MM.1S (cell line): Measurements from ENCODE around the gene KBTBD7.

Source experiments
- DNase-seq: peaks from one replicate; pipeline ENCODE4 v3.0.0-alpha.2; 2015
- H2AFZ ChIP-seq: fragments of 300-600 bp; sonication (generic); 2 replicates; pipeline ENCODE4 v1.6.0; 2016; ENCODE audit warnings: antibody characterized with exemption, low read length
- H3F3A ChIP-seq: fragments of 300-600 bp; sonication (generic); 2 replicates; pipeline ENCODE4 v1.6.1; 2016; ENCODE audit warnings: mild to moderate bottlenecking, antibody characterized with exemption, low read length, moderate library complexity, mixed read lengths; ENCODE audit not compliant: insufficient read depth
- H3K27ac ChIP-seq: fragments of 300-600 bp; sonication (generic); 2 replicates; pipeline ENCODE4 v1.5.1; 2016; ENCODE audit warnings: mild to moderate bottlenecking, low read length
- H3K27me3 ChIP-seq: fragments of 300-600 bp; sonication (generic); replicated peaks from 2 replicates; pipeline ENCODE4 v1.6.0; 2016; ENCODE audit warnings: low read length; ENCODE audit not compliant: insufficient read depth
- H3K36me3 ChIP-seq: fragments of 300-600 bp; sonication (generic); replicated peaks from 2 replicates; pipeline ENCODE4 v1.6.1; 2016; ENCODE audit warnings: mild to moderate bottlenecking, low read length, mixed read lengths; ENCODE audit not compliant: insufficient read depth
- H3K4me1 ChIP-seq: fragments of 300-600 bp; sonication (generic); 2 replicates; pipeline ENCODE4 v1.6.1; 2016; ENCODE audit warnings: low read length, mixed read lengths
- H3K4me2 ChIP-seq: fragments of 300-600 bp; sonication (generic); 2 replicates; pipeline ENCODE4 v1.6.0; 2016; ENCODE audit warnings: low read depth, low read length
- H3K4me3 ChIP-seq: fragments of 300-600 bp; sonication (generic); 2 replicates; pipeline ENCODE4 v1.5.1; 2016; ENCODE audit warnings: low read length, mixed read lengths
- H3K79me2 ChIP-seq: fragments of 300-600 bp; sonication (generic); 2 replicates; pipeline ENCODE4 v1.6.1; 2016; ENCODE audit warnings: mixed run types, low read length, mixed read lengths
- H3K9ac ChIP-seq: fragments of 300-600 bp; sonication (generic); 2 replicates; pipeline ENCODE4 v1.6.1; 2016; ENCODE audit warnings: low read length, mixed read lengths
- H3K9me2 ChIP-seq: fragments of 300-600 bp; sonication (generic); replicated peaks from 2 replicates; pipeline ENCODE4 v1.6.1; 2016; ENCODE audit warnings: mild to moderate bottlenecking, low read length, mixed read lengths; ENCODE audit not compliant: insufficient read depth
- H3K9me3 ChIP-seq: fragments of 300-600 bp; sonication (generic); replicated peaks from 2 replicates; pipeline ENCODE4 v1.6.1; 2016; ENCODE audit warnings: mild to moderate bottlenecking, low read length, mixed read lengths; ENCODE audit not compliant: insufficient read depth
- H4K20me1 ChIP-seq: fragments of 300-600 bp; sonication (generic); 2 replicates; pipeline ENCODE4 v1.6.1; 2016; ENCODE audit warnings: mild to moderate bottlenecking, low read length, moderate library complexity, mixed read lengths; ENCODE audit not compliant: insufficient read depth
- CTCF ChIP-seq: fragments of 300-600 bp; sonication (generic); IDR thresholded peaks from 2 replicates; pipeline ENCODE4 v1.5.1; 2016; ENCODE audit warnings: antibody characterized with exemption, low read length, mixed read lengths
- EZH2 ChIP-seq: fragments of 300-600 bp; sonication (generic); optimal IDR thresholded peaks from 2 replicates; pipeline ENCODE3; 2017; ENCODE audit warnings: low read depth, mild to moderate bottlenecking, antibody characterized with exemption, low read length, mixed read lengths
- EZH2phosphoT487 ChIP-seq: fragments of 300-600 bp; sonication (generic); IDR thresholded peaks from 2 replicates; pipeline ENCODE4 v1.6.1; 2018; ENCODE audit warnings: antibody characterized with exemption, low read length

KBTBD7 gene

GRCh38 chr13:41182231-41182630, 12.1 kb downstream of the KBTBD7 start:
- H3K9ac ChIP-seq: no peak overlapping the region
- no peaks in the 10 kb centered on the region for H3K4me1 ChIP-seq
- no peaks in the 10 kb centered on the region for H3K27me3 ChIP-seq
- H4K20me1 ChIP-seq: no peaks in the 10 kb centered on the region
- no peak for DNase-seq
- H3K27ac ChIP-seq: no peak overlapping the region
- H3K4me2 ChIP-seq: no peak overlapping the region
- H3K4me3 ChIP-seq: no peak overlapping the region
- H3K36me3 ChIP-seq: no peaks in the 10 kb centered on the region
- no peaks in the 10 kb centered on the region for H3K79me2 ChIP-seq
- TF ChIP-seq CTCF (no peak), EZH2phosphoT487 (no peak), EZH2 (no peak)
- H3K9me2 ChIP-seq: no peaks in the 10 kb centered on the region
- H2AFZ ChIP-seq: no peak overlapping the region
- no peaks in the 10 kb centered on the region for H3F3A ChIP-seq
- no peaks in the 10 kb centered on the region for H3K9me3 ChIP-seq

GRCh38 chr13:41179593-41180250, 14.6 kb downstream of the KBTBD7 start:
- no peaks in the 10 kb centered on the region for H3K9me2 ChIP-seq
- no peak overlapping the region for H3K4me3 ChIP-seq
- no peaks in the 10 kb centered on the region for H3K27me3 ChIP-seq
- TF ChIP-seq CTCF (no peak), EZH2 (no peak), EZH2phosphoT487 (no peak)
- no peaks in the 10 kb centered on the region for H3K79me2 ChIP-seq
- H3K9ac ChIP-seq: no peak overlapping the region
- H3K4me2 ChIP-seq: no peak overlapping the region
- H3F3A ChIP-seq: no peaks in the 10 kb centered on the region
- no peak overlapping the region for H3K27ac ChIP-seq
- no peaks in the 10 kb centered on the region for H3K36me3 ChIP-seq
- H3K9me3 ChIP-seq: no peaks in the 10 kb centered on the region
- H4K20me1 ChIP-seq: no peaks in the 10 kb centered on the region
- no peak for DNase-seq
- H3K4me1 ChIP-seq: no peaks in the 10 kb centered on the region
- H2AFZ ChIP-seq: no peak overlapping the region

- H3K36me3 ChIP-seq: no peaks in the 10 kb centered on the region
- H4K20me1 ChIP-seq: no peaks in the 10 kb centered on the region
- H3K9me2 ChIP-seq: no peaks in the 10 kb centered on the region
- H3K4me3 ChIP-seq: no peak overlapping the region
- H3K4me1 ChIP-seq: no peaks in the 10 kb centered on the region
- H3F3A ChIP-seq: no peaks in the 10 kb centered on the region
- H3K9me3 ChIP-seq: no peaks in the 10 kb centered on the region
- TF ChIP-seq CTCF: no peak
- no peak for TF ChIP-seq EZH2
- no peak for TF ChIP-seq EZH2phosphoT487
- no peak overlapping the region for H3K9ac ChIP-seq
- H3K4me2 ChIP-seq: no peak overlapping the region
- no peaks in the 10 kb centered on the region for H3K27me3 ChIP-seq
- no peak for DNase-seq
- H2AFZ ChIP-seq: no peak overlapping the region
- H3K79me2 ChIP-seq: no peaks in the 10 kb centered on the region
- H3K27ac ChIP-seq: no peak overlapping the region
Observed at GRCh38 chr13:41178040-41178439, 16.3 kb downstream of the KBTBD7 start.
